ENCODE measurements around the gene NEDD8.

NEDD8 gene

DNA sequence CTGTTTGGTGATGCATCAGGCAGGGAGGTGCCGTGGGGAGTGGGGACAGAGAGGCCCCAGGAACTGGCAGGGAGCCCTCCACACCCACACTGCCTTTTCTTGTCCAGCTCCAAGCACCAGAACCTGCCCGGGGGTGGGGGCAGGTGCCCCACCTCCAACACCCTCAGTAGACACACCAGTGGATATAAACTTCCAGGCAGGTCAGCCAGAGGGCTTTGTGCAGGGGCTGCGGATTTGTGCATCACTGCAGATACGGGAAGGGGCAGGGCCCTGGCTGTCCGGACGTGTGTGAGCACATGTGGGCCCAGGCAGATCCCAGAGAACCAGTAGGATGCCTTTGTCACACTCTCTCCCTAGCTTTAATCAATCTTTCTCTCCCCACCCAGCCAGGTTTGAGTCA, 32.1 kb upstream of the NEDD8 start:
- H3K36me3 ChIP-seq (ENCODE audit: insufficient read depth, low read length): peaks cover 14% of the 10 kb centered on the region; the same call in 1 of the 2 replicates
- H3K4me1 ChIP-seq (ENCODE audit: insufficient read depth, low read length): no peaks in the 10 kb centered on the region
- H3K27me3 ChIP-seq (ENCODE audit: insufficient read depth, low read length, poor library complexity): no peaks in the 10 kb centered on the region
- H2AFZ ChIP-seq (ENCODE audit: low read depth, low read length): no peak overlapping the region
- TF ChIP-seq, protein P1, sequence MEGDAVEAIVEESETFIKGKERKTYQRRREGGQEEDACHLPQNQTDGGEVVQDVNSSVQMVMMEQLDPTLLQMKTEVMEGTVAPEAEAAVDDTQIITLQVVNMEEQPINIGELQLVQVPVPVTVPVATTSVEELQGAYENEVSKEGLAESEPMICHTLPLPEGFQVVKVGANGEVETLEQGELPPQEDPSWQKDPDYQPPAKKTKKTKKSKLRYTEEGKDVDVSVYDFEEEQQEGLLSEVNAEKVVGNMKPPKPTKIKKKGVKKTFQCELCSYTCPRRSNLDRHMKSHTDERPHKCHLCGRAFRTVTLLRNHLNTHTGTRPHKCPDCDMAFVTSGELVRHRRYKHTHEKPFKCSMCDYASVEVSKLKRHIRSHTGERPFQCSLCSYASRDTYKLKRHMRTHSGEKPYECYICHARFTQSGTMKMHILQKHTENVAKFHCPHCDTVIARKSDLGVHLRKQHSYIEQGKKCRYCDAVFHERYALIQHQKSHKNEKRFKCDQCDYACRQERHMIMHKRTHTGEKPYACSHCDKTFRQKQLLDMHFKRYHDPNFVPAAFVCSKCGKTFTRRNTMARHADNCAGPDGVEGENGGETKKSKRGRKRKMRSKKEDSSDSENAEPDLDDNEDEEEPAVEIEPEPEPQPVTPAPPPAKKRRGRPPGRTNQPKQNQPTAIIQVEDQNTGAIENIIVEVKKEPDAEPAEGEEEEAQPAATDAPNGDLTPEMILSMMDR (IDR thresholded peaks at IDR 0.05; ENCODE audit: borderline replicate concordance, extremely low read depth, low read length, poor library complexity, severe bottlenecking): no peak
- TF ChIP-seq EZH2 (IDR thresholded peaks at IDR 0.05; ENCODE audit: borderline replicate concordance, low read depth, low read length, severe bottlenecking): no peak
- H3K4me2 ChIP-seq (ENCODE audit: insufficient read depth, low read length): no peak overlapping the region
- ATAC-seq (ENCODE audit: insufficient read depth, low read depth) (no peak; the same call in 2 of the 3 replicates), DNase-seq (no peak)
- no peaks in the 10 kb centered on the region for H3K79me2 ChIP-seq (ENCODE audit: insufficient read depth, low read length)
- H3K4me3 ChIP-seq (ENCODE audit: low read depth in 1 of 2, low read length in 2 of 2): no peak overlapping the region
- H3K9me3 ChIP-seq (ENCODE audit: insufficient read depth, low read length, severe bottlenecking): no peaks in the 10 kb centered on the region
- no peaks in the 10 kb centered on the region for H4K20me1 ChIP-seq (ENCODE audit: insufficient read depth, low read length)
- H3K9ac ChIP-seq (ENCODE audit: low read depth, low read length): no peak overlapping the region
- H3K27ac ChIP-seq (ENCODE audit: low read length): no peak overlapping the region

DNA sequence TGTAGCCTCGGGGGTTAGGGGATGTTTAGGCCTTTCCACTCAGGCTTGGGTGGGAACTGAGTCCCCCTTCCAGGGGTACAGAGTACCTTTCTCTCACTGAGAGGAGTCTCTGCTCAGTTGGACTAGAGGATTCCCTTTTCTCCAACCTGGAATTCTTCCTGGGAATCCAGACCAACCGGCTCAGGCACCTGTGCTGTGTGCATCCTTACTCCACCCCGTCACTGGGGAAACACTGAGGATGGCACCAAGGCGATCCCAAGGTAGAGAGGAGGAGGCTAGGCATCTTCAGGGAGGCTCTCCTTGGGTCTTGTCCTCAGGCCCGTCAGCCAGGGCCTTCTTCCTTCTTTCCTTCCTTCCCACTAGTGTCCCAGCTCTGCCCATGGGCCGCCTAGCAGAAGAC, 31.7 kb upstream of the NEDD8 start:
- H3K36me3 ChIP-seq (ENCODE audit: insufficient read depth, low read length): peaks cover 14% of the 10 kb centered on the region; the same call in 1 of the 2 replicates
- H3K4me2 ChIP-seq (ENCODE audit: insufficient read depth, low read length): no peak overlapping the region
- H3K27ac ChIP-seq (ENCODE audit: low read length): no peak overlapping the region
- H3K4me1 ChIP-seq (ENCODE audit: insufficient read depth, low read length): no peaks in the 10 kb centered on the region
- no peak overlapping the region for H2AFZ ChIP-seq (ENCODE audit: low read depth, low read length)
- TF ChIP-seq EZH2 (IDR thresholded peaks at IDR 0.05; ENCODE audit: borderline replicate concordance, low read depth, low read length, severe bottlenecking): no peak
- TF ChIP-seq, protein P1 (IDR thresholded peaks at IDR 0.05; ENCODE audit: borderline replicate concordance, extremely low read depth, low read length, poor library complexity, severe bottlenecking): no peak
- no peak overlapping the region for H3K9ac ChIP-seq (ENCODE audit: low read depth, low read length)
- no peaks in the 10 kb centered on the region for H3K27me3 ChIP-seq (ENCODE audit: insufficient read depth, low read length, poor library complexity)
- H4K20me1 ChIP-seq (ENCODE audit: insufficient read depth, low read length): no peaks in the 10 kb centered on the region
- no peak overlapping the region for H3K4me3 ChIP-seq (ENCODE audit: low read depth in 1 of 2, low read length in 2 of 2)
- no peaks in the 10 kb centered on the region for H3K79me2 ChIP-seq (ENCODE audit: insufficient read depth, low read length)
- H3K9me3 ChIP-seq (ENCODE audit: insufficient read depth, low read length, severe bottlenecking): no peaks in the 10 kb centered on the region
- ATAC-seq (ENCODE audit: insufficient read depth, low read depth) (no peak), DNase-seq (no peak)

DNA sequence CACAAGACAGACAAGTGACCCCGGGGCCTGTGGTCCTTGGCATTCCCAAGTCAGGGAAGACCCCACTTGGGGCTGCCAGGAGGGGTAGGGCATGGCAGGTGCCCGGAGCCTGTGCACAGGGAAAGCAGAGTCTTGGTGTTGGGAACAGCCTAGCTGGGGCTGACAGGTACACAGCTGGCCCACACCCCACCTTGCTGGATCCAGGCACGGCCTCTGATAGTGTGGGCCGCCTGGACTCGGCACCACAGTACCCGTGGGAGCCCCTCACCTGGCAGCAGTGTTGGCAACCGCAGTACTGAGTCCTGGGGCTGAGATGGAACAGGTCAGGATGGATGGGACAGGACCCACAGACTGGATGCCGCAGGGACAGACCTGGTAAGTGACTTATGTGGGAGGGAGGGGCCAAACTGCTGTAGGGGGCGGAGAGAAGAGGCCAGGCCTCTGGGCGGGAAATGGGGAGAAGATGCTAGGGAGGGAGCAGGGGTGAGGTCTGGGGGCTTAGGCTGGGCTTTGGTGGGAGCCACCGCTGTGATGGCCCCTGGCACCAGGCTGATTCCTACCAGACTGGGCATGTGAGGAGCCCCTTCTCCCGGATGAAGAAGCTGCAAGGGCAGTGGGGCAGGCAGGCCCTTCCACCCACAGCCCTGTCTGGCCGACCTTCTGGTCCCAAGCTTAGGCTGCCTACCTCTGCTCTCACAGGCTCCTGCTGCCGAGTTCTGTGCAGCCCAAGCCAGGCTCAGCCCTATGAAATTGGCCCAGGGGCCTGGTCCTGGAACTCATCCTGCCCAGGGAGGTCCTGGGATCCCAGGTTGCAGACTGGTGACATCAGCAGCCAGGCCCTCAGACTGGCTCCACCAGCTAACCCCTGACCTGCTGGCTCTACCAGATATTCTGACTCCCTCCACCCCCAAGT, 30.9 kb upstream of the NEDD8 start, which contains the start of gene TGM1:
Gene TGM1 (minus strand): TSS at position 357 of the 913 bp plus-strand sequence. CDS start 825 bp downstream, outside the sequence.
- DNase-seq: no peak
- Histone ChIP-seq H3K9ac (ENCODE audit: low read depth, low read length) (no peak within 1 kb of the TSS), H4K20me1 (ENCODE audit: insufficient read depth, low read length) (no peaks in the 10 kb centered on the region), H3K27me3 (ENCODE audit: insufficient read depth, low read length, poor library complexity) (no peaks in the 10 kb centered on the region), H3K36me3 (ENCODE audit: insufficient read depth, low read length) (peaks cover 14% of the 10 kb centered on the region; the same call in 1 of the 2 replicates), H2AFZ (ENCODE audit: low read depth, low read length) (no peak within 1 kb of the TSS), H3K4me3 (ENCODE audit: low read depth in 1 of 2, low read length in 2 of 2) (no peak within 1 kb of the TSS), H3K9me3 (ENCODE audit: insufficient read depth, low read length, severe bottlenecking) (no peaks in the 10 kb centered on the region), H3K4me2 (ENCODE audit: insufficient read depth, low read length) (no peak within 1 kb of the TSS), H3K4me1 (ENCODE audit: insufficient read depth, low read length) (no peaks in the 10 kb centered on the region), H3K27ac (ENCODE audit: low read length) (no peak within 1 kb of the TSS), H3K79me2 (ENCODE audit: insufficient read depth, low read length) (no peaks in the 10 kb centered on the region)
- no peak for ATAC-seq (ENCODE audit: insufficient read depth, low read depth)
- TF ChIP-seq EZH2 (IDR thresholded peaks at IDR 0.05; ENCODE audit: borderline replicate concordance, low read depth, low read length, severe bottlenecking): no peak
- TF ChIP-seq, protein P1 (IDR thresholded peaks at IDR 0.05; ENCODE audit: borderline replicate concordance, extremely low read depth, low read length, poor library complexity, severe bottlenecking): no peak
